Measurements from ENCODE around the gene EDAR. TPM values are rescaled to one million over a fixed set of nuclear protein-coding genes. Genes with fewer than 3 reads are reported as not detected.

Gene EDAR
- polyA plus RNA-seq, 3 donors from 2014 or later = not detected

GRCh38 chr2:108970369-108970768 lies 18.7 kb downstream of the EDAR start:
- Mint-ChIP-seq H3K9me3 (no peaks in the 10 kb centered on the region), H3K27ac (no peak overlapping the region), H3K27me3 (ENCODE audit: low read depth in 3 of 3) (peaks cover 0 to 14% (median 2%) of the 10 kb centered on the region in 3 donors), H3K4me3 (no peak overlapping the region), H3K4me1 (peaks cover 10% of the 10 kb centered on the region in 2 donors), H3K36me3 (no peaks in the 10 kb centered on the region)
- DNase-seq = no peak

GRCh38 chr2:108969856-108970255 lies 19.2 kb downstream of the EDAR start:
- H3K36me3 Mint-ChIP-seq = no peaks in the 10 kb centered on the region
- H3K27me3 Mint-ChIP-seq (ENCODE audit: low read depth in 3 of 3) = peaks cover 0 to 14% (median 2%) of the 10 kb centered on the region in 3 donors
- no peak overlapping the region for H3K27ac Mint-ChIP-seq
- H3K4me1 Mint-ChIP-seq = peaks cover 13 to 16% of the 10 kb centered on the region in 2 donors
- H3K9me3 Mint-ChIP-seq = no peaks in the 10 kb centered on the region
- DNase-seq = no peak
- no peak overlapping the region for H3K4me3 Mint-ChIP-seq

GRCh38 chr2:108968619-108969018 lies 20.4 kb downstream of the EDAR start:
- Mint-ChIP-seq H3K36me3 (no peaks in the 10 kb centered on the region), H3K4me1 (peaks cover 13 to 18% of the 10 kb centered on the region in 2 donors), H3K27me3 (ENCODE audit: low read depth in 3 of 3) (peaks cover 0 to 14% (median 1%) of the 10 kb centered on the region in 3 donors), H3K27ac (no peak overlapping the region), H3K9me3 (no peaks in the 10 kb centered on the region), H3K4me3 (no peak overlapping the region)
- no peak for DNase-seq

GRCh38 chr2:108967757-108968156 lies 21.3 kb downstream of the EDAR start:
- no peak for DNase-seq
- Mint-ChIP-seq H3K4me1 (peaks cover 13 to 18% of the 10 kb centered on the region in 2 donors), H3K27me3 (ENCODE audit: low read depth in 3 of 3) (peaks cover 0 to 14% (median 0%) of the 10 kb centered on the region in 3 donors), H3K36me3 (no peaks in the 10 kb centered on the region), H3K27ac (no peak overlapping the region), H3K4me3 (no peak overlapping the region), H3K9me3 (no peaks in the 10 kb centered on the region)

GRCh38 chr2:108965540-108966289 lies 23.3 kb downstream of the EDAR start:
- no peak overlapping the region for H3K27ac Mint-ChIP-seq
- peaks cover 13 to 18% of the 10 kb centered on the region in 2 donors for H3K4me1 Mint-ChIP-seq
- H3K4me3 Mint-ChIP-seq = peak overlapping the region in 3 of 5 donors; percentile 5 to 39 (median 33)
- peaks cover 0 to 11% (median 0%) of the 10 kb centered on the region in 3 donors for H3K27me3 Mint-ChIP-seq (ENCODE audit: low read depth in 3 of 3)
- H3K9me3 Mint-ChIP-seq = no peaks in the 10 kb centered on the region
- DNase-seq = peak; percentile 8 to 11 (median 9)
- no peaks in the 10 kb centered on the region for H3K36me3 Mint-ChIP-seq

GRCh38 chr2:108963057-108963456 lies 26.0 kb downstream of the EDAR start:
- no peaks in the 10 kb centered on the region for H3K36me3 Mint-ChIP-seq
- peaks cover 0 to 6% (median 2%) of the 10 kb centered on the region in 3 donors for H3K27me3 Mint-ChIP-seq (ENCODE audit: low read depth in 3 of 3)
- H3K27ac Mint-ChIP-seq = no peak overlapping the region
- peaks cover 13 to 18% of the 10 kb centered on the region in 2 donors for H3K4me1 Mint-ChIP-seq
- no peaks in the 10 kb centered on the region for H3K9me3 Mint-ChIP-seq
- no peak for DNase-seq
- no peak overlapping the region for H3K4me3 Mint-ChIP-seq

- H3K27ac Mint-ChIP-seq = no peak overlapping the region
- H3K36me3 Mint-ChIP-seq = no peaks in the 10 kb centered on the region
- H3K27me3 Mint-ChIP-seq (ENCODE audit: low read depth in 3 of 3) = peaks cover 0 to 8% (median 2%) of the 10 kb centered on the region in 3 donors
- no peaks in the 10 kb centered on the region for H3K9me3 Mint-ChIP-seq
- no peak for DNase-seq
- H3K4me3 Mint-ChIP-seq = no peak overlapping the region
- peaks cover 13 to 18% of the 10 kb centered on the region in 2 donors for H3K4me1 Mint-ChIP-seq
Measured at GRCh38 chr2:108961796-108962195, 27.2 kb downstream of the EDAR start.

GRCh38 chr2:108960006-108960405 lies 29.0 kb downstream of the EDAR start:
- Mint-ChIP-seq H3K36me3 (no peaks in the 10 kb centered on the region), H3K9me3 (no peaks in the 10 kb centered on the region), H3K27ac (no peak overlapping the region), H3K27me3 (ENCODE audit: low read depth in 3 of 3) (peaks cover 0 to 2% (median 2%) of the 10 kb centered on the region in 3 donors), H3K4me3 (no peak overlapping the region), H3K4me1 (peaks cover 2 to 4% of the 10 kb centered on the region in 2 donors)
- DNase-seq = no peak

GRCh38 chr2:108959401-108959800 lies 29.6 kb downstream of the EDAR start:
- Mint-ChIP-seq H3K9me3 (no peaks in the 10 kb centered on the region), H3K4me1 (no peaks in the 10 kb centered on the region), H3K36me3 (no peaks in the 10 kb centered on the region), H3K27me3 (ENCODE audit: low read depth in 3 of 3) (peaks cover 0 to 2% (median 2%) of the 10 kb centered on the region in 3 donors), H3K4me3 (no peak overlapping the region), H3K27ac (no peak overlapping the region)
- DNase-seq = no peak

- no peaks in the 10 kb centered on the region for H3K4me1 Mint-ChIP-seq
- H3K27ac Mint-ChIP-seq = no peak overlapping the region
- no peaks in the 10 kb centered on the region for H3K36me3 Mint-ChIP-seq
- no peak overlapping the region for H3K4me3 Mint-ChIP-seq
- H3K9me3 Mint-ChIP-seq = no peaks in the 10 kb centered on the region
- DNase-seq = no peak
- H3K27me3 Mint-ChIP-seq (ENCODE audit: low read depth in 3 of 3) = peaks cover 0 to 4% (median 3%) of the 10 kb centered on the region in 3 donors
Measured at GRCh38 chr2:108958632-108959341, 30.2 kb downstream of the EDAR start.

- H3K9me3 Mint-ChIP-seq = peaks cover 0 to 5% (median 0%) of the 10 kb centered on the region in 6 donors
- no peaks in the 10 kb centered on the region for H3K36me3 Mint-ChIP-seq
- H3K4me3 Mint-ChIP-seq = no peak overlapping the region
- no peaks in the 10 kb centered on the region for H3K4me1 Mint-ChIP-seq
- no peak for DNase-seq
- H3K27ac Mint-ChIP-seq = no peak overlapping the region
- H3K27me3 Mint-ChIP-seq (ENCODE audit: low read depth in 3 of 3) = peaks cover 0 to 4% (median 3%) of the 10 kb centered on the region in 3 donors
Measured at GRCh38 chr2:108958002-108958401, 31.0 kb downstream of the EDAR start.

- Mint-ChIP-seq H3K27me3 (ENCODE audit: low read depth in 3 of 3) (peaks cover 0 to 6% (median 3%) of the 10 kb centered on the region in 3 donors), H3K4me1 (no peaks in the 10 kb centered on the region), H3K27ac (no peak overlapping the region), H3K9me3 (peaks cover 0 to 19% (median 7%) of the 10 kb centered on the region in 6 donors), H3K36me3 (peaks cover 0 to 6% (median 0%) of the 10 kb centered on the region in 3 donors), H3K4me3 (no peak overlapping the region)
- no peak for DNase-seq
Measured at GRCh38 chr2:108956375-108956774, 32.6 kb downstream of the EDAR start.

- Mint-ChIP-seq H3K4me1 (no peaks in the 10 kb centered on the region), H3K36me3 (peaks cover 3 to 15% (median 6%) of the 10 kb centered on the region in 3 donors), H3K9me3 (peaks cover 1 to 41% (median 19%) of the 10 kb centered on the region in 6 donors)
Measured at GRCh38 chr2:108950369-108951135, 38.5 kb downstream of the EDAR start.

More at GRCh38 chr2:108950369-108951135, 38.5 kb downstream of the EDAR start:
- Mint-ChIP-seq H3K4me3 (no peak overlapping the region), H3K27ac (no peak overlapping the region), H3K27me3 (ENCODE audit: low read depth in 3 of 3) (peaks cover 0 to 5% (median 2%) of the 10 kb centered on the region in 3 donors)
- DNase-seq = no peak

Measured in immature natural killer cell (primary cell).